ENCODE measurements around the gene PDE1A.

The PDE1A gene

DNA sequence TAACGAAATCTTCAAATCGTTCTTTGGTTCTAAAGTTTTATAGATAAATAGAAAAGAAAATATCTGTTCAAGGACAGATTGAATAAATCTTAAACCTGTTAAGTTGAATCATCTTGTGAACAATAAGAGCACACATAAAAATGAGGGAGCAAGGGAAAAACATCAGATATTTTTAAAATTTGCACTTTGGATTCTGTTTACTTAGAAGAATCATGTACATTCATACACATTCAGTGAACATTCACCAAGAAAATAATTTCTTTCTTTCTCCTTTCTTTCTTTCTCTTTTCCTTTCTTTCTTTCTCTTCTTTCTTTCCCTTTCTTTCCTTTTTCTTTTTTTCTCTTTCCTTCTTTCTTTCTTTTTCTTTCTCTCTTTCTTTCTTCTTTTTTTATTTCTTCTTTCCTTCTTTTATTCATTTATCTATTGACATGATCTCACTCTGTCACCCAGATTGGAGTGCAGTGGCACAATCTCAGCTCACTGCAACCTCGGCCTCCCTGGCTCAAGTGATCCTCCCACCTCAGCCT lies 164.9 kb downstream of the PDE1A start:
- no peak for DNase-seq

GRCh38 chr2:182259629-182260150 lies 167.1 kb downstream of the PDE1A start:
- no peak for DNase-seq

- DNase-seq, result no peak
These were observed 174.3 kb downstream of the PDE1A start for GRCh38 chr2:182252534-182252933.

- no peak for DNase-seq
These were observed 177.9 kb downstream of the PDE1A start for GRCh38 chr2:182248898-182249297.

DNA sequence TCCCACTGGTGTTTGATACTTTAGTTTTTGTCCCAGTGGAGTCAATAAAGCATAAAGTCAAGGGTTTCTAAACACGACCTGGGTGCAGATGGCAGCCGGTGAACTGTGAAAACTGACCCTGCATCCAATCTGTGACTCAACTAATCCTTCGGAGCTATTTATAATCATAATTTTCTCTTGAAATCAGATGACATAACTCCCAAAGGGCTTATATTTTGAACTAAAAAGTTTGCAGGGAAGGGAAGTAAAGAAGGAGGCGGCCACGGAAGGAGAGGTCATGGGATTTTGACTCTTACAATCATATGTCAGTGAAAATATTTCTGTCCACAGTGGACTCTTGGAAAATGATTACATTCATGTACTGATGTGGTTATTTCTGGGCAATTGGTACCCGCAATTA lies 178.5 kb downstream of the PDE1A start:
- DNase-seq, result no peak

GRCh38 chr2:182247831-182248230 lies 179.0 kb downstream of the PDE1A start:
- DNase-seq, result no peak

DNA sequence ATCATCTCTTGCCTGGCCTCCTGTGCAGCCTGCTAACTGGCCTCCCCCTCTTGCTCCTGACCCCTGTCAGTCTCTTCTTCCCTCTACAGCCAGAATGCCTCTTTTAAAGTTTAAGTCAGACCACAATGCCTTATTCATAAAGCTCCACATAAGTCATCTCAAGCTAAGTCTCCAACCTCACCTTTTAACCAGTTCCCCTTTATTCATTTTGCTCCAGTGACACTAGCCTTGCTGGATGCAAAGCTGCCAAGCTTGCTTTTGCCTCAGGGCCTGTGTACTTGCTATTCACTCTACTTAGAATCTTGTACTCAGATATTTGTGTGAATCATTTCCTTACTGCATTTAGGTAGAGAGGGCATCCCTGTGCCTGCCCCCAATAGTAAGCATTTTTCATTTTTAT lies 180.9 kb downstream of the PDE1A start:
- no peak for DNase-seq

- no peak for DNase-seq
These were observed 184.2 kb downstream of the PDE1A start for GRCh38 chr2:182242609-182243008.

GRCh38 chr2:182241936-182242335 lies 184.9 kb downstream of the PDE1A start:
- DNase-seq, result no peak

GRCh38 chr2:182240862-182241371 lies 185.9 kb downstream of the PDE1A start:
- DNase-seq, result no peak

- DNase-seq, result no peak
These were observed 196.3 kb downstream of the PDE1A start for GRCh38 chr2:182230561-182230960.

DNA sequence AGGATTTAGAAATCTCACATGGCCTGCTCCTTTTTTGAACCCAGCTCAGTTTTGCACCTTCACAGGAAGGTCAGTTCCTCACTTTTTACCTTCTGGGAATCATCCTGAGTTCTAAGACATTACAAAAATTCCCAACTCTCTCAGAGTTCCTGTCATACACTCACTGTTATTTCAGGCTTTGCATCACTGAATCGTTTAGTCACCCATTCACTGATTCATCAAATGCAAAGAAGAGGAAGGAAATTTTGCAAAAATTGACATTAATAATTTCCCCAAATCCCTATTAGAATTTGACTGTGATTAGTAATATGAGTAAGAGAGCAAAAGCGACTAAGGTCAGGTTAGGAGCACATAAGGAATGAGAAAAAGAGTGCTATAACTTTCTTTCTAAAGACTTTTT lies 197.5 kb downstream of the PDE1A start:
- no peak for DNase-seq

DNA sequence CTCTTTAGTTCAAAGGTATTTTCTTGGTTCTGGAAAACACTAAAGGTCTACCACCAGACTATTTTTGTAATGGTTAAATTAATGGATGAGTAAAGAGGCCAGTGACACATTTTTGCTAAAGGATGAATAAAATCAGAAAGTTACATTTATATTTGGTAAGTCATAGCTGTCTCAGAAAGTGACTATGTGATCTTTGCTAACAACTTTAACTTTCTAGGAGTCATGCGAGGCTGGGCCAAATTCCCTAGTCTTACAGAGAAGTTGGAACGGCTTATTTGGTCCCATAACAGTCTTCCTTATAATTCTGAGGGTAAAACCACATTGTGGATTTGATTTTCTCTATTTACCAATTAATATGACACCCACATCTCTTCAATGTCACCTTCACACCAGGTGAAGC lies 198.1 kb downstream of the PDE1A start:
- no peak for DNase-seq

DNA sequence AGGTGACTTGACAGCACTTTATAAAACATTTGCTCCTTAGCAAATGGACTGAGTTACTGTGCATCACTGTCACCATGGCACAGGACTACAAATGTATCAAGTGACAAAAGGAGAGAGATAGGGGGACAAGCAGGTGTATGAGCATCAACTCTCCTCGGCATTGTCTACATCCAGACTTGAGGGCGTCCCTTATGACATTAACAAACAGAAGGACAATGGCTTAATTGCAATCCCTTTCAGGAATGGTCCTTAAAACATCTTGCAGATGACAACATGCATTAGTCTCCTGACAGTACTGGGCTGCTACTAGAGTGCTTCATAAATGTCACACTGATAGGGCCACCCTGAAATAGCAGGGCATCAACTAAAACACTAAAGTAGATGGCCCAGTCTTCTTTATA lies 198.8 kb downstream of the PDE1A start:
- no peak for DNase-seq

GRCh38 chr2:182226807-182227206 lies 200.0 kb downstream of the PDE1A start:
- DNase-seq, result no peak

DNA sequence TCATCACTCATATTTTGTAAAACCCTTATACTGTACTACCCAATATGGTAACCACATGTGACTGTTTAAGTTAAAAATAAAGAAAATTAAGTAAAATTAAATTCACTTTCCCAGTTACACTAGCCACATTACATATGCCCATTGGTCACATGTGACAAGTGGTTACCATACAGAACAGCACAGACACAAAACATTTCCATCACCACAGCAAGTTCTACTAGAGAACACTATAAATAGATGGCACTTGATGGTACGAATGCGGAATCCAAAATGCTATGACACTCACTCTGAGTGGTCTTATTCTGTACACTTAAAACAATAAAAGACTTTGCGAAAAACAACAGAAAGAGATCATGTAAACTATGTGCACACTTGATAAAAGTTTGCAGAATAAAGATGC lies 202.2 kb downstream of the PDE1A start:
- DNase-seq, result no peak

DNA sequence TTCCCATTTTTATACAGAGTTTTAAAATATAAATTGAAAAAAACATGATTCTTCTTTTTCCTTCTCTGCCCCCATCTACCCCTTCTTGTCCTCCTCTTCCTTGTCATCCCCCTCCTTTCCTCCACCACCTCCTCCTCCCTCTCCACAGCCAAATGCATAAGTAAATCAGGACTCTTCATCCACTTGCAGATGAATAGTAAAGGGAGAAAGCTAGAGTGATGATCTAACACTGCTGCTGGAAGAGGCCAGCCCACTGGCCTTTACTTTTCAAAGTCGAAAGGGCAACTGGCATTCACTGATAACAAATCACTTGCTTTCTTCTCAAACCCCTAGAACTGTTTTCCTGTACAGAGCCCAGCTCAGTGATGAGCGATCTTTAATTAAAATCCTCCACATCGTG lies 205.8 kb downstream of the PDE1A start:
- no peak for DNase-seq

DNA sequence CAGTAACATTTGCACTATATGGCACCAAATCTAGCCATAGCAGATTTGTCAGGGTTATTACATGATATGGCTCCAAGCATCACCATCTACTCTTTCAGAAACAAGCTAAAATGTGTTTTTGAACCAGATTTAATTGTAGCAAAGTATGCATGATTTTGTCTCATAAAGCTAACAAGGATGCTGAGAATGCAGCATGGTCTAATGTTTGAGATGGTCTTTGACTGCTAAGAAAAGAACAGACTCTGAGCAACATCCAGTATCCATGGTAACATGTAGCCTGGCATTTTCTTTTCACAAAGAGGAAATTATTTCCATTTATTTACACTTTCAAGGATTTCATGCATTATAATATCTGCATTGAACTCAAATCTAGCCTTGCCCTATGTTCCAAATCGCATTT lies 206.5 kb downstream of the PDE1A start:
- no peak for DNase-seq

GRCh38 chr2:182210669-182211068 lies 216.2 kb downstream of the PDE1A start:
- no peak for DNase-seq

DNA sequence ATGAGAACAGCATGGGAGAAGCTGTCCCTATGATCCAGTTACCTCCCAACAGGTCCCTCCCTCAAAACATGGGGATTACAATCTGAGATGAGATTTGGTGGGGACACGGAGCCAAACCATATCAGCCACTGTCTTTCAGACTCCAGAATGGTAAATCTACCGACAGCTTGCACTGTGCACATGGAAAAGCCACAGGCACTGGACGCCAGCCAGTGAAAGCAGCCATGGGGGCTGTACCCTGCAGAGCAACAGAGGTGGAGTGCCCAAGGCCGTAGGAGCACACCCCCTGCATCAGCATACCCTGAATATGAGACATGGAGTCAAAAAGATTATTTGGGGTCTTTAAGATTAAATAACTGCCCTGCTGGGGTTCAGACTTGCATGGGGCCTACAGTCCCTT lies 218.4 kb downstream of the PDE1A start:
- DNase-seq, result no peak

- DNase-seq, result no peak
These were observed 219.6 kb downstream of the PDE1A start for GRCh38 chr2:182207049-182207746.

DNA sequence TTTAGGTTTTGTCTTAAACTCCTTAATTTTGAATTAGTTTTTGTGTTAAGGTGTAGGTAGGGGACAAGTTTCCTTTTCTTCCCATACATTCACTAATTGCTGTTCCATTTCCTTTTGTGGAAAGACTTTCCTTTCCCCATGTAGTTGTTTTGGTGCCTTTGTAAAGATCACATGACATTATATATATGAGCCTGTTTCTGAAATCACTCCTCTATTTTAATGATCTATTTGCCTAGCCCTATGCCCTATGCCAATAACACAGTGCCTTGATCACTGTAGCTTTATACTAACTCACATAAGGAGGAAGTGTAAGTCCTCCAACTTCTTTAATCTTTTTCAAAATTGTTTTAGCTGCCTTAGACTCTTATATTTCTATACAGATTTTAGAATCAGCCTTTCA lies 229.3 kb downstream of the PDE1A start:
- DNase-seq, result no peak

GRCh38 chr2:182193291-182193690 lies 233.5 kb downstream of the PDE1A start:
- no peak for DNase-seq

- DNase-seq, result no peak
These were observed 235.8 kb downstream of the PDE1A start for GRCh38 chr2:182191061-182191460.

- no peak for DNase-seq
These were observed 239.7 kb downstream of the PDE1A start for GRCh38 chr2:182187130-182187529.
